H1 (cell line): ENCODE data around the gene CNTN6. TPM values are rescaled to one million over a fixed set of nuclear protein-coding genes. Genes with fewer than 3 reads are reported as not detected.

Source experiments
- CTCF ChIA-PET: fragments of 300-600 bp; sonication (Branson Sonifier 250); formaldehyde crosslinking; loops from one replicate; lab custom pipeline; 2021; ENCODE audit not compliant: partially characterized antibody; lab: Charles Lee
- POLR2A ChIA-PET: fragments of 300-600 bp; sonication (Branson Sonifier 250); formaldehyde crosslinking; loops from one replicate; lab custom pipeline; 2021; ENCODE audit warnings: inconsistent platforms; ENCODE audit not compliant: partially characterized antibody; lab: Charles Lee
- DNase-seq, 2 experiments: peaks; one replicate each; pipeline versions ENCODE4 v3.0.0 to v3.0.0-alpha.2; 2010 to 2022; ENCODE audit warnings: low spot score in 2 of 2, low read depth in 1 of 2, mixed read lengths in 1 of 2
- FAIRE-seq: peaks from 2 replicates; lab custom pipeline; 2011; peaks lifted over from hg19 to GRCh38; lab: Jason Lieb, UNC
- H2AFZ ChIP-seq: 2 replicates; pipeline ENCODE4 v1.8.1; 2012; ENCODE audit warnings: low read length, inconsistent platforms
- H2AK5ac ChIP-seq: 2 replicates; pipeline ENCODE4 v1.6.1; 2013; ENCODE audit warnings: low read depth, low read length
- H2BK120ac ChIP-seq: replicated peaks from 2 replicates; pipeline ENCODE3; 2013; ENCODE audit warnings: low read depth, low read length, inconsistent platforms
- H2BK12ac ChIP-seq: 2 replicates; pipeline ENCODE4 v1.6.1; 2013; ENCODE audit warnings: low read depth, low read length
- H2BK15ac ChIP-seq: 2 replicates; pipeline ENCODE4 v1.6.1; 2013; ENCODE audit warnings: low read length
- H2BK20ac ChIP-seq: 2 replicates; pipeline ENCODE4 v1.6.1; 2013; ENCODE audit warnings: low read length
- H2BK5ac ChIP-seq: 2 replicates; pipeline ENCODE4 v1.6.1; 2013; ENCODE audit warnings: low read depth, low read length
- H3K14ac ChIP-seq: 2 replicates; pipeline ENCODE4 v1.6.1; 2013; ENCODE audit warnings: inconsistent platforms; ENCODE audit not compliant: insufficient read length
- H3K18ac ChIP-seq: 2 replicates; pipeline ENCODE4 v1.6.1; 2013; ENCODE audit warnings: low read length; ENCODE audit errors: extremely low read depth
- H3K23ac ChIP-seq: 2 replicates; pipeline ENCODE4 v1.6.1; 2013; ENCODE audit warnings: inconsistent platforms; ENCODE audit not compliant: insufficient read length
- H3K23me2 ChIP-seq: 2 replicates; pipeline ENCODE4 v1.6.1; 2013; ENCODE audit warnings: low read depth, low read length
- H3K27ac ChIP-seq: 2 replicates; pipeline ENCODE4 v1.6.1; 2011; ENCODE audit warnings: low read depth, low read length, inconsistent platforms
- H3K27me3 ChIP-seq, 4 experiments: replicated peaks in 1 of 4; 1 replicate in 1 of 4; 2 replicates in 3 of 4; pipeline versions ENCODE4 v1.6.1 to v1.8.1; 2011 to 2013; ENCODE audit warnings: low read length in 3 of 4, mild to moderate bottlenecking in 3 of 4, inconsistent platforms in 2 of 4, mixed read lengths in 2 of 4, moderate library complexity in 1 of 4; ENCODE audit not compliant: control insufficient read depth in 3 of 4, insufficient read depth in 3 of 4; ENCODE audit errors: extremely low read depth in 1 of 4
- H3K36me3 ChIP-seq, 4 experiments: 2 replicates each; pipeline versions ENCODE4 v1.6.1 to v1.8.1; 2011 to 2013; ENCODE audit warnings: mild to moderate bottlenecking in 4 of 4, low read length in 3 of 4, moderate library complexity in 2 of 4, control low read depth in 1 of 4, inconsistent platforms in 1 of 4; ENCODE audit not compliant: insufficient read depth in 4 of 4, control insufficient read depth in 2 of 4
- H3K4ac ChIP-seq: replicated peaks from 2 replicates; pipeline ENCODE3; 2013; ENCODE audit warnings: low read length, low read depth, mixed read lengths, inconsistent platforms; ENCODE audit not compliant: insufficient read length
- H3K4me1 ChIP-seq, 4 experiments: replicated peaks in 1 of 4; 1 replicate in 1 of 4; 2 replicates in 3 of 4; pipeline versions ENCODE4 v1.6.1 to v1.8.1; 2011 to 2013; ENCODE audit warnings: low read length in 3 of 4, inconsistent platforms in 2 of 4, mixed read lengths in 1 of 4; ENCODE audit not compliant: insufficient read depth in 4 of 4, control insufficient read depth in 3 of 4
- H3K4me2 ChIP-seq, 2 experiments: 2 replicates each; pipeline versions ENCODE4 v1.6.1 to v1.8.1; 2011 to 2013; ENCODE audit warnings: low read depth in 2 of 2, low read length in 2 of 2, control low read depth in 1 of 2, inconsistent platforms in 1 of 2, mild to moderate bottlenecking in 1 of 2; ENCODE audit not compliant: insufficient read depth in 1 of 2
- H3K4me3 ChIP-seq, 4 experiments: fragments of 200-600, 300-600 bp in 1 of 4; sonication (generic), shearing (Covaris generic), sonication (Bioruptor Twin) in 1 of 4; 2 replicates each; pipeline versions ENCODE4 v1.5.1 to v1.8.1; 2011 to 2016; ENCODE audit warnings: low read length in 4 of 4, low read depth in 3 of 4, control low read depth in 2 of 4, inconsistent platforms in 2 of 4, mild to moderate bottlenecking in 2 of 4, mixed read lengths in 1 of 4, moderate library complexity in 1 of 4; ENCODE audit not compliant: insufficient read depth in 2 of 4; ENCODE audit errors: extremely low read depth in 1 of 4
- H3K56ac ChIP-seq: replicated peaks from 2 replicates; pipeline ENCODE3; 2013; ENCODE audit warnings: low read depth, mild to moderate bottlenecking, mixed read lengths, low read length, inconsistent platforms; ENCODE audit not compliant: insufficient read length
- H3K79me1 ChIP-seq: 2 replicates; pipeline ENCODE4 v1.6.1; 2013; ENCODE audit warnings: low read depth, low read length, control low read depth
- H3K79me2 ChIP-seq, 2 experiments: 2 replicates each; pipeline versions ENCODE4 v1.6.1 to v1.8.1; 2012 to 2013; ENCODE audit warnings: low read length in 2 of 2, mild to moderate bottlenecking in 2 of 2, inconsistent platforms in 1 of 2; ENCODE audit not compliant: insufficient read depth in 2 of 2, control insufficient read depth in 1 of 2
- H3K9ac ChIP-seq, 4 experiments: replicated peaks in 1 of 4; 1 replicate in 1 of 4; 2 replicates in 3 of 4; pipeline versions ENCODE4 v1.6.1 to v1.8.1; 2011 to 2013; ENCODE audit warnings: low read depth in 3 of 4, low read length in 3 of 4, control low read depth in 2 of 4, mild to moderate bottlenecking in 2 of 4, moderate library complexity in 2 of 4, inconsistent platforms in 1 of 4; ENCODE audit errors: extremely low read depth in 1 of 4
- H3K9me3 ChIP-seq, 2 experiments: 2 replicates each; pipeline versions ENCODE4 v1.6.1 to v1.8.1; 2012 to 2013; ENCODE audit warnings: mild to moderate bottlenecking in 2 of 2, moderate library complexity in 2 of 2, control low read depth in 1 of 2, inconsistent platforms in 1 of 2, low read depth in 1 of 2, low read length in 1 of 2, mixed read lengths in 1 of 2; ENCODE audit not compliant: insufficient read depth in 2 of 2
- H4K20me1 ChIP-seq, 2 experiments: replicated peaks in 1 of 2; 2 replicates each; pipeline versions ENCODE3 to v1.8.1; 2011 to 2013; ENCODE audit warnings: inconsistent platforms in 2 of 2, low read length in 2 of 2, mild to moderate bottlenecking in 1 of 2; ENCODE audit not compliant: insufficient read depth in 2 of 2, control insufficient read depth in 1 of 2
- H4K5ac ChIP-seq: 2 replicates; pipeline ENCODE4 v1.6.1; 2013; ENCODE audit warnings: low read length, low read depth, mixed read lengths, inconsistent platforms; ENCODE audit not compliant: insufficient read length
- H4K8ac ChIP-seq: 2 replicates; pipeline ENCODE4 v1.8.0; 2013; ENCODE audit warnings: mild to moderate bottlenecking, moderate library complexity, low read length, inconsistent platforms; ENCODE audit not compliant: insufficient read depth; ENCODE audit errors: extremely low read depth
- H4K91ac ChIP-seq: replicated peaks from 2 replicates; pipeline ENCODE3; 2013; ENCODE audit warnings: low read length, mixed read lengths, inconsistent platforms; ENCODE audit not compliant: insufficient read length
- EGR1 ChIP-seq: IDR thresholded peaks from 2 replicates; pipeline ENCODE4 v1.6.1; 2011; ENCODE audit warnings: low read depth, low read length, borderline replicate concordance
- EZH2 ChIP-seq: fragments of 200-600 bp; sonication (generic); IDR thresholded peaks from 2 replicates; pipeline ENCODE4 v1.7.1; 2012; ENCODE audit warnings: low read depth, mild to moderate bottlenecking, moderate library complexity, low read length, inconsistent platforms; ENCODE audit not compliant: severe bottlenecking
- FOSL1 ChIP-seq: IDR thresholded peaks from 2 replicates; pipeline ENCODE4 v1.6.1; 2011; ENCODE audit warnings: mild to moderate bottlenecking, low read depth, low read length, moderate library complexity; ENCODE audit not compliant: insufficient read depth
- GABPA ChIP-seq: IDR thresholded peaks from 2 replicates; pipeline ENCODE4 v1.6.1; 2011; ENCODE audit warnings: mild to moderate bottlenecking, low read length, moderate library complexity, borderline replicate concordance; ENCODE audit not compliant: insufficient read depth
- RAD21 ChIP-seq, 2 experiments: IDR thresholded peaks in 1 of 2; conservative IDR thresholded peaks in 1 of 2; 2 replicates each; pipeline ENCODE4 v1.6.1; 2011; ENCODE audit warnings: low read depth in 2 of 2, low read length in 2 of 2, improper control_type of control experiment in 1 of 2, inconsistent platforms in 1 of 2, mild to moderate bottlenecking in 1 of 2, moderate library complexity in 1 of 2
- RNF2 ChIP-seq: fragments of 200-900, 300-1000 bp; sonication (generic); IDR thresholded peaks from 2 replicates; pipeline ENCODE4 v1.7.1; 2016; ENCODE audit warnings: borderline replicate concordance, low read depth, mild to moderate bottlenecking, antibody characterized with exemption, low read length; ENCODE audit not compliant: poor library complexity, severe bottlenecking; ENCODE audit errors: missing control alignments
- SAP30 ChIP-seq: fragments of 300-600 bp; sonication (generic); IDR thresholded peaks from 2 replicates; pipeline ENCODE4 v1.7.1; 2012; ENCODE audit warnings: low read length, moderate library complexity, mild to moderate bottlenecking, inconsistent platforms; ENCODE audit not compliant: insufficient read depth, insufficient replicate concordance
- SIRT6 ChIP-seq: IDR thresholded peaks from one replicate; pipeline ENCODE4 v1.7.1; 2012; ENCODE audit warnings: low read length, inconsistent platforms
- WGBS, 2 experiments: shearing (Covaris generic) in 1 of 2; methylation state at CpG; one replicate each; pipeline versions ENCODE4 v1.1.6 to v1.1.7; 2013 to 2015; ENCODE audit warnings: low lambda C conversion rate in 2 of 2, mixed read lengths in 2 of 2, inconsistent platforms in 1 of 2, low coverage in 1 of 2, missing lambda C conversion rate in 1 of 2; ENCODE audit not compliant: insufficient replicate concordance in 2 of 2, insufficient coverage in 1 of 2, insufficient read length in 1 of 2; ENCODE audit errors: extremely low coverage in 1 of 2, missing lambda C conversion rate in 1 of 2; 5-methylcytosine and 5-hydroxymethylcytosine counted together
- polyA plus RNA-seq, 7 experiments: library from polyadenylated mRNA; depleted of rRNA in 3 of 7; stranded (reverse) in 5 of 7; unstranded in 2 of 7; fragments of >200 nt in 5 of 7; fragments of 200-250 nt in 2 of 7; gene quantifications; 1 replicate in 5 of 7; 2 replicates in 1 of 7; 4 replicates in 1 of 7; pipeline versions ENCODE4 v1.2.1 to v1.2.3, GENCODE V29; 2011 to 2013; ENCODE audit warnings: missing spikeins in 2 of 7, mixed read lengths in 2 of 7
- total RNA-seq: library from RNA; stranded (reverse); fragmentation: NEBNext Ultra II Directional; extraction: Animal tissue kit (Norgen Biotek cat#: 25700); gene quantifications from 2 replicates; pipeline ENCODE4 v1.2.1, GENCODE V29; 2021

The CNTN6 gene
- total and polyA plus RNA-seq, 2 of the 8 experiments (the other 6 are each of a cell fraction or from before 2014, with no cell fraction given): not detected

GRCh38 chr3:1318296-1319005, 225.6 kb downstream of the CNTN6 start:
- H3K9me3 ChIP-seq: no peaks in the 10 kb centered on the region
- TF ChIP-seq RNF2: no peak
- TF ChIP-seq EGR1: no peak
- TF ChIP-seq SIRT6: no peak
- TF ChIP-seq EZH2: no peak
- TF ChIP-seq GABPA: no peak
- no peak for TF ChIP-seq FOSL1
- no peak for TF ChIP-seq RAD21 (IDR thresholded peaks at IDR 0.05 in 1 of 2, conservative IDR thresholded peaks at IDR 0.05 in 1 of 2; ENCODE audit: low read depth in 2 of 2, low read length in 2 of 2)
- no peak for TF ChIP-seq SAP30

More at GRCh38 chr3:1318296-1319005, 225.6 kb downstream of the CNTN6 start:
- no peak overlapping the region for H3K27ac ChIP-seq
- H3K18ac ChIP-seq: no peak overlapping the region
- no peaks in the 10 kb centered on the region for H3K36me3 ChIP-seq
- H2AK5ac ChIP-seq: no peak overlapping the region
- H3K4me1 ChIP-seq: no peaks in the 10 kb centered on the region
- no peak overlapping the region for H3K23ac ChIP-seq
- H2BK12ac ChIP-seq: no peak overlapping the region
- no peak overlapping the region for H2BK20ac ChIP-seq
- H2AFZ ChIP-seq: peak overlapping the region; percentile 39; the same call in 1 of the 2 replicates
- H3K79me1 ChIP-seq: no peaks in the 10 kb centered on the region
- WGBS, 2 experiments: 93% methylated on average over 6 of the region's 6 CpGs; no CpG with 5 or more reads in 1 of the 2 experiments
- DNase-seq (no peak), FAIRE-seq (no peak)
- no peaks in the 10 kb centered on the region for H4K20me1 ChIP-seq
- CTCF ChIA-PET: interaction anchor here (0.6 kb wide), 1 partner anchor 984 kb away, joined by 3 read pairs; no protein-coding TSS in a partner anchor
- H3K23me2 ChIP-seq: no peaks in the 10 kb centered on the region
- no peak overlapping the region for H3K4me2 ChIP-seq
- H4K91ac ChIP-seq: no peak overlapping the region
- peaks cover 0 to 1% (median 0%) of the 10 kb centered on the region in 4 experiments; a peak in 1 of 7 replicates for H3K27me3 ChIP-seq
- no peak overlapping the region for H3K14ac ChIP-seq
- H2BK15ac ChIP-seq: no peak overlapping the region
- no peak overlapping the region for H4K5ac ChIP-seq
- no peak overlapping the region for H2BK120ac ChIP-seq
- H3K56ac ChIP-seq: no peak overlapping the region
- H3K79me2 ChIP-seq: no peaks in the 10 kb centered on the region
- H3K4ac ChIP-seq: no peak overlapping the region
- H4K8ac ChIP-seq: no peak overlapping the region
- no peak overlapping the region for H2BK5ac ChIP-seq
- POLR2A ChIA-PET: no interaction called here
- H3K9ac ChIP-seq: no peak overlapping the region
- H3K4me3 ChIP-seq: no peak overlapping the region
